ENCODE data around the gene ZNF334.
A peak's percentile ranks its signal among the peaks of the same experiment; 100 is the strongest.

Gene ZNF334

GRCh38 chr20:46512943-46513844 lies at the start of gene ZNF334:
Gene ZNF334, minus strand, starts transcription at chr20:46513559. Its CDS starts 1,457 bp downstream, at chr20:46512102.
- TF ChIP-seq CTCF (IDR thresholded peaks at IDR 0.05) (no peak), ZFX (IDR thresholded peaks at IDR 0.05; ENCODE audit: borderline replicate concordance) (no peak)
- H3K27ac ChIP-seq: no peak within 1 kb of the TSS

- TF ChIP-seq ZFX (IDR thresholded peaks at IDR 0.05; ENCODE audit: borderline replicate concordance): no peak
- TF ChIP-seq CTCF (IDR thresholded peaks at IDR 0.05): peak; percentile 95
- H3K27ac ChIP-seq: peak overlapping the region; percentile 69
These were observed 49.2 kb upstream of the ZNF334 start for GRCh38 chr20:46562373-46563169.

- H3K27ac ChIP-seq: 0 out of 2 replicates have a peak overlapping the region, but pooled peaks have one; percentile 69
- TF ChIP-seq ZFX (IDR thresholded peaks at IDR 0.05; ENCODE audit: borderline replicate concordance) (no peak), CTCF (IDR thresholded peaks at IDR 0.05) (no peak)
These were observed 48.6 kb upstream of the ZNF334 start for GRCh38 chr20:46562009-46562372.

- no peak for TF ChIP-seq CTCF (IDR thresholded peaks at IDR 0.05)
- no peak for TF ChIP-seq ZFX (IDR thresholded peaks at IDR 0.05; ENCODE audit: borderline replicate concordance)
- no peak overlapping the region for H3K27ac ChIP-seq
These were observed 46.5 kb upstream of the ZNF334 start for GRCh38 chr20:46559685-46560440.

- no peak overlapping the region for H3K27ac ChIP-seq
- TF ChIP-seq ZFX (IDR thresholded peaks at IDR 0.05; ENCODE audit: borderline replicate concordance) (no peak), CTCF (IDR thresholded peaks at IDR 0.05) (no peak)
These were observed 45.6 kb upstream of the ZNF334 start for GRCh38 chr20:46559001-46559400.

- TF ChIP-seq ZFX (IDR thresholded peaks at IDR 0.05; ENCODE audit: borderline replicate concordance): no peak
- TF ChIP-seq CTCF (IDR thresholded peaks at IDR 0.05): no peak
- H3K27ac ChIP-seq: no peak overlapping the region
These were observed 45.2 kb upstream of the ZNF334 start for GRCh38 chr20:46558511-46558959.

Measured in 22Rv1 (cell line).